ENCODE data around the gene EDARADD.

DNA sequence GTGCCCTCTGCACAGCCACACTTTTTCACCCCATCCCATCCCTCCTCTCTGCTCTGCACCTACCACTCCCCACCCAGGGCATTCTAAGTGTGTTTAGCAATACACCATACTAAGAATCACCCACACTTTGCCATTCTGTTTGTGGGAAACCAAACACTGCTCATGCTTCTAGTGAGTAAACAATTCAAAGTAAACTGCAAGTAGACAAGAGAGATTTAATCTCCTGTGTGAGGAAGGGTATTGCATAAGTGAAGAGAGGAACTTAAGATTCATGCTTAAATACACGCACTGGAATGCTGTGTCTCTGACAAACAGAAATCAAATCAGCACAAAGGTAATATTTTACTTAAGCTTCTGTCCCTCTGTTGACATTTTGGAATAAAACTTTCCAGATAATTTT, 4.8 kb upstream of the EDARADD start:
- TF ChIP-seq, protein P1, sequence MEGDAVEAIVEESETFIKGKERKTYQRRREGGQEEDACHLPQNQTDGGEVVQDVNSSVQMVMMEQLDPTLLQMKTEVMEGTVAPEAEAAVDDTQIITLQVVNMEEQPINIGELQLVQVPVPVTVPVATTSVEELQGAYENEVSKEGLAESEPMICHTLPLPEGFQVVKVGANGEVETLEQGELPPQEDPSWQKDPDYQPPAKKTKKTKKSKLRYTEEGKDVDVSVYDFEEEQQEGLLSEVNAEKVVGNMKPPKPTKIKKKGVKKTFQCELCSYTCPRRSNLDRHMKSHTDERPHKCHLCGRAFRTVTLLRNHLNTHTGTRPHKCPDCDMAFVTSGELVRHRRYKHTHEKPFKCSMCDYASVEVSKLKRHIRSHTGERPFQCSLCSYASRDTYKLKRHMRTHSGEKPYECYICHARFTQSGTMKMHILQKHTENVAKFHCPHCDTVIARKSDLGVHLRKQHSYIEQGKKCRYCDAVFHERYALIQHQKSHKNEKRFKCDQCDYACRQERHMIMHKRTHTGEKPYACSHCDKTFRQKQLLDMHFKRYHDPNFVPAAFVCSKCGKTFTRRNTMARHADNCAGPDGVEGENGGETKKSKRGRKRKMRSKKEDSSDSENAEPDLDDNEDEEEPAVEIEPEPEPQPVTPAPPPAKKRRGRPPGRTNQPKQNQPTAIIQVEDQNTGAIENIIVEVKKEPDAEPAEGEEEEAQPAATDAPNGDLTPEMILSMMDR (IDR thresholded peaks at IDR 0.05) = no peak
- no peak for TF ChIP-seq EZH2 (IDR thresholded peaks at IDR 0.05)
- TF ChIP-seq EZH2phosphoT487 (IDR thresholded peaks at IDR 0.05) = no peak

Measured in neural progenitor cell (in vitro differentiated cells).